Hepatic stellate cell (primary cell): ENCODE measurements around the gene CRYZL1.
A peak's percentile ranks its signal among the peaks of the same experiment; 100 is the strongest.
"Not testable (repeated sequence)": the region's sequence is repeated elsewhere in the genome, so short reads cannot be mapped to it uniquely, and the experiment has no call there.

Source experiments
- DNase-seq: peaks from one replicate; pipeline ENCODE4 v3.0.0; 2011; ENCODE audit warnings: low spot score

CRYZL1 gene

GRCh38 chr21:33641352-33642026 lies at the start of gene CRYZL1:
TSS of gene CRYZL1 (minus strand) at chr21:33641741. CDS start at chr21:33631551, 10,190 bp downstream.
- DNase-seq: peak; percentile 94

GRCh38 chr21:33690874-33691273 lies 49.3 kb upstream of the CRYZL1 start:
- DNase-seq: no peak

- DNase-seq: no peak
Observed at GRCh38 chr21:33688353-33688752, 46.8 kb upstream of the CRYZL1 start.

- DNase-seq: no peak
Observed at GRCh38 chr21:33687634-33688033, 46.1 kb upstream of the CRYZL1 start.

- no peak for DNase-seq
Observed at GRCh38 chr21:33686386-33686785, 44.8 kb upstream of the CRYZL1 start.

- DNase-seq: no peak
Observed at GRCh38 chr21:33685613-33686197, 44.2 kb upstream of the CRYZL1 start.

GRCh38 chr21:33684923-33685560 lies 43.5 kb upstream of the CRYZL1 start:
- no peak for DNase-seq

GRCh38 chr21:33684068-33684467 lies 42.5 kb upstream of the CRYZL1 start:
- DNase-seq: no peak

- DNase-seq: peak; percentile 51
Observed at GRCh38 chr21:33682992-33683627, 41.6 kb upstream of the CRYZL1 start.

GRCh38 chr21:33680870-33681269 lies 39.3 kb upstream of the CRYZL1 start:
- no peak for DNase-seq

- no peak for DNase-seq
Observed at GRCh38 chr21:33677450-33677849, 35.9 kb upstream of the CRYZL1 start.

GRCh38 chr21:33676666-33677065 lies 35.1 kb upstream of the CRYZL1 start:
- not testable (repeated sequence) for DNase-seq

GRCh38 chr21:33674226-33674625 lies 32.7 kb upstream of the CRYZL1 start:
- DNase-seq: no peak

- DNase-seq: no peak
Observed at GRCh38 chr21:33673473-33673872, 31.9 kb upstream of the CRYZL1 start.

GRCh38 chr21:33670076-33670978 lies 28.8 kb upstream of the CRYZL1 start:
- DNase-seq: no peak

- DNase-seq: no peak
Observed at GRCh38 chr21:33668620-33669019, 27.1 kb upstream of the CRYZL1 start.

- DNase-seq: no peak
Observed at GRCh38 chr21:33668180-33668579, 26.6 kb upstream of the CRYZL1 start.

GRCh38 chr21:33667636-33668035 lies 26.1 kb upstream of the CRYZL1 start:
- DNase-seq: no peak

- no peak for DNase-seq
Observed at GRCh38 chr21:33666153-33666552, 24.6 kb upstream of the CRYZL1 start.

GRCh38 chr21:33664135-33664534 lies 22.6 kb upstream of the CRYZL1 start:
- no peak for DNase-seq

- no peak for DNase-seq
Observed at GRCh38 chr21:33663241-33663640, 21.7 kb upstream of the CRYZL1 start.

- DNase-seq: no peak
Observed at GRCh38 chr21:33662046-33662445, 20.5 kb upstream of the CRYZL1 start.
